Measurements from ENCODE around the gene HIC1.

DNA sequence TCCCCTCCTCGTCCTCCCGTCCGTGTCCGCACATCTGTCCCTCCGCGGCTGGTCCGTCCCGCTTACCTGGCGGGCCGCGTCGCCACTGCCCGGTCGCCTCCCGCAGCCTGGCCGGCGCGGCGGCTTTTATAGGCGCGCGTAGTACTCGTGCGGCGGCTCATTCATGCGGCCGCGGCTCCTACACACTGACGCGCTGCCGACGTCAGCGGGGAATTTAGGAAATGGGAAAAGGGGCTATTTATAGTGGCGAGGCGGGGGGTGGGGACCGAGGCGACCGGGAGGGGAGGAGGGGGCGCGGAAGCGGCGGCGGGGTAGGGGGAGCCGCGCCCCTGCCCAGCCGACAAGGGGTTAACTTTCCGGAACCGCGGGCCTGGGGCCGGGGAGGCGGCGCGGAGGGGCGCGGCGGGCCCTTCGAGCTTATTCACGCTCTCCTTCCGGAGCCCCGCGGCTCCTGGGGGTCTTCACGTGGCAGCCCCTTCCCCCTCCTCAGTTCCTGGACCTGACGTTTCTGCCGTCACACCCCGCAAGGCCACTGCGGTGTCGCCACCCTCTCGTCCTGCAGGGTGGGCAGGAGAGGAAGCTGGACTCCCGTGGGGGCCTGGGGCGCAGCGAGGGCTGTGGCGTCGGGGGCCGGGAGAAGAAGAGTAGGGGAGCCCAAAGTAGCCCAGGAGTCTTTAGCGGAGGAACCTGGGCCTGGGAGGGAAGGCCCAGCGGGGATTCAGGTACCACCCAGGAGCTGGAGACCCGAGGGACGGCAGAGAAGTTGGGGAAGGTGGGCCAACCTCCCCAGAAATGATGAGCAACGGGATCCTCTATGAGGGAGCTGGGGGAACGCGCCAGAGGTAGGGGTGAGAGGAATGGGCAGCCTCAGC, 3.6 kb upstream of the HIC1 start:
- no peak for TF ChIP-seq POLR2A (IDR thresholded peaks at IDR 0.05)
- no peak for TF ChIP-seq CTCF (IDR thresholded peaks at IDR 0.05)
- TF ChIP-seq EP300 (IDR thresholded peaks at IDR 0.05) = no peak
- TF ChIP-seq POLR2AphosphoS5 (IDR thresholded peaks at IDR 0.05) = no peak

Data from gastroesophageal sphincter (tissue), 3 donors.